Left ventricle myocardium inferior (tissue), 1 donor: ENCODE measurements around the gene DOCK8. TPM values are rescaled to one million over a fixed set of nuclear protein-coding genes. Genes with fewer than 3 reads are reported as not detected.
A peak's percentile ranks its signal among the peaks of the same experiment; 100 is the strongest.
"Not testable (repeated sequence)": the region's sequence is repeated elsewhere in the genome, so short reads cannot be mapped to it uniquely, and the experiment has no call there.

Source experiments
- DNase-seq: peaks from one replicate; pipeline ENCODE4 v3.0.0-alpha.2; 2020
- H3K27ac ChIP-seq: fragments of 200-600 bp; replicated peaks from 2 replicates; pipeline ENCODE4 v1.8.0; 2021
- H3K27me3 ChIP-seq: fragments of 200-600 bp; 2 replicates; pipeline ENCODE4 v1.8.0; 2021; ENCODE audit warnings: low read depth
- H3K36me3 ChIP-seq: fragments of 200-600 bp; 2 replicates; pipeline ENCODE4 v1.8.0; 2021
- H3K4me1 ChIP-seq: fragments of 200-600 bp; 2 replicates; pipeline ENCODE4 v1.8.0; 2021
- H3K4me3 ChIP-seq: fragments of 200-600 bp; 2 replicates; pipeline ENCODE4 v1.8.0; 2021; ENCODE audit warnings: mild to moderate bottlenecking, moderate library complexity
- H3K9me3 ChIP-seq: fragments of 200-600 bp; replicated peaks from 2 replicates; pipeline ENCODE4 v1.8.0; 2021
- intact Hi-C: fragments of 100-400 bp; cut with micrococcal nuclease; formaldehyde crosslinking; loops from one replicate; pipeline ENCODE4 v1.11.0; 2022
- long read RNA-seq: library from polyadenylated mRNA; unstranded; transcript quantifications from one replicate; pipeline ENCODE4 v2.0.0, GENCODE V29; 2021
- total RNA-seq: library from RNA; stranded (reverse); fragmentation: NEBNext Ultra II Directional; extraction: Animal tissue kit (Norgen Biotek cat#: 25700); gene quantifications from one replicate; pipeline ENCODE4 v1.2.1, GENCODE V29; 2021
- TF ChIP-seq, protein P1 (sequence below): fragments of 200-600 bp; IDR thresholded peaks from 2 replicates; pipeline ENCODE4 v1.8.0; 2021; ENCODE audit warnings: antibody characterized with exemption, mild to moderate bottlenecking, borderline replicate concordance
- donor health status: DM: no; HTN: yes; CAD: no; lungs with severe emphysema.

Gene DOCK8
- 3.7 TPM for total RNA-seq
- long read RNA-seq, partial matches to known transcripts = 2 of 2 reads
- long read RNA-seq, other reads (novel, unspliced or antisense) = 0 of 2 reads

DNA sequence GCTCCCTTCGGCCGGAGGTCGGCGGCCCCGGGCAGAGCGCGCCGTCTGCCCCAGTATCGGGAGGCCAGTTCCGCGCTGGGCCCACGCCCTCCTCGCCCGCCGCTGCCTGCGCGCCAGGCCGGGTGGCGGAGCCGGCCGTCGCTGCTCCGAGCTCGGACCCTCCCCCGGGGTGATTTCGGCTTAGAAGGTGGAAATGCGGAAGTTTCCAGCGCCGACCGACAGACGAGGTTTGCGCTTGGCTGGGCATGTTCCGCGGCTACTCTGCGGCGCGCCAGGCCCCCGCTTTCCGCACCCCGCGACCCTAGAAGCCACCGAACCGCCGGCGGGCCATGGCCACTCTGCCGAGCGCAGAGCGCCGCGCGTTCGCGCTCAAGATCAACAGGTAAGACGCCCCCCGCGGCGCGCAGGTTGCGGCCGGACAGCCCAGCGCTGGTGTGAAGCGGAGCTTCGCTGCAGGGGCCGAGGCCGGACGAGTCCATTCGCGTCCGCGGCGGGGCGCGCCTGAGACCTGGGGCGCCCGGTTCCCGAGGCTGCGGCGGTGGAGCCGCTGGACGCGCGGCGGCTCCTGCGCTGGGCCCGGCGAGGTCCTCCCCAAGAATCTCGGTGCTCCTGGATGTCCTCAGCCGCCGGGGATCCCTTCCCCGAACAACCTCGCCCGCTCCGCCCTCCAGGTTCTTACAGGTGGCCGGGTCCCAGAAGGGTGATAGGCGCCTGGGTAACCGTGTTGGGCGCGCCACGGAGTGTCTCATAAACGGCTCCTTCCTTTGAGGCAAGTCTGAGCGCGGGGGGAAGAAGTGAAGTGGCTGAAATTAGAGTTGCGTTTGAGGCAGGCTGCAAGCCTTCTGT is at the start of gene DOCK8:
Gene DOCK8 (plus strand): TSS at position 218 of the 846 bp plus-strand sequence. CDS start 112 bp downstream, at position 330.
- Histone ChIP-seq H3K9me3 (no peaks in the 10 kb centered on the region), H3K4me3 (peak within 1 kb of the TSS; percentile 68), H3K36me3 (no peaks in the 10 kb centered on the region), H3K4me1 (peaks cover 29% of the 10 kb centered on the region), H3K27me3 (peaks cover 68% of the 10 kb centered on the region), H3K27ac (peak within 1 kb of the TSS; percentile 82)
- TF ChIP-seq, protein P1, sequence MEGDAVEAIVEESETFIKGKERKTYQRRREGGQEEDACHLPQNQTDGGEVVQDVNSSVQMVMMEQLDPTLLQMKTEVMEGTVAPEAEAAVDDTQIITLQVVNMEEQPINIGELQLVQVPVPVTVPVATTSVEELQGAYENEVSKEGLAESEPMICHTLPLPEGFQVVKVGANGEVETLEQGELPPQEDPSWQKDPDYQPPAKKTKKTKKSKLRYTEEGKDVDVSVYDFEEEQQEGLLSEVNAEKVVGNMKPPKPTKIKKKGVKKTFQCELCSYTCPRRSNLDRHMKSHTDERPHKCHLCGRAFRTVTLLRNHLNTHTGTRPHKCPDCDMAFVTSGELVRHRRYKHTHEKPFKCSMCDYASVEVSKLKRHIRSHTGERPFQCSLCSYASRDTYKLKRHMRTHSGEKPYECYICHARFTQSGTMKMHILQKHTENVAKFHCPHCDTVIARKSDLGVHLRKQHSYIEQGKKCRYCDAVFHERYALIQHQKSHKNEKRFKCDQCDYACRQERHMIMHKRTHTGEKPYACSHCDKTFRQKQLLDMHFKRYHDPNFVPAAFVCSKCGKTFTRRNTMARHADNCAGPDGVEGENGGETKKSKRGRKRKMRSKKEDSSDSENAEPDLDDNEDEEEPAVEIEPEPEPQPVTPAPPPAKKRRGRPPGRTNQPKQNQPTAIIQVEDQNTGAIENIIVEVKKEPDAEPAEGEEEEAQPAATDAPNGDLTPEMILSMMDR = peak; percentile 46
- DNase-seq = peak; percentile 68
- intact Hi-C loops = no loop called here

DNA sequence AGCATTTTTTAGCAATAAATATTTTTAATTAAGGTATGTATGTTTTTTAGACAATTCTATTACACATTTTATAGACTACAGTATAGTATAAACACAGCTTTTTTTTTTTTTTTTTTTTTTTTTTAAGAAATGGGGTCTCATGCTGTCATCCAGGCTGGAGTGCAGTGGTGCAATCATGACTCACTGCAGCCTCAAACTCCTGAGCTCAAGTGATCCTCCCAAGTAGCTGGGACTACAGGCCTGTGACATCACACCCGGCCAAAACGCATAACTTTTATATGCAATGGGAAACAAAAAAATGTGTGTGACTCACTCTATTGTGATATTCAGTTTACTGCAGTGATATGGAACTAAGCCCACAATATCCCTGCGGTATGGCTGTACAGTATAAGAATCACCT is 44.9 kb upstream of the DOCK8 start:
- H3K27ac ChIP-seq, H3K27me3 ChIP-seq, H3K36me3 ChIP-seq, intact Hi-C loops, H3K9me3 ChIP-seq, DNase-seq, H3K4me3 ChIP-seq, H3K4me1 ChIP-seq: not testable (repeated sequence)

DNA sequence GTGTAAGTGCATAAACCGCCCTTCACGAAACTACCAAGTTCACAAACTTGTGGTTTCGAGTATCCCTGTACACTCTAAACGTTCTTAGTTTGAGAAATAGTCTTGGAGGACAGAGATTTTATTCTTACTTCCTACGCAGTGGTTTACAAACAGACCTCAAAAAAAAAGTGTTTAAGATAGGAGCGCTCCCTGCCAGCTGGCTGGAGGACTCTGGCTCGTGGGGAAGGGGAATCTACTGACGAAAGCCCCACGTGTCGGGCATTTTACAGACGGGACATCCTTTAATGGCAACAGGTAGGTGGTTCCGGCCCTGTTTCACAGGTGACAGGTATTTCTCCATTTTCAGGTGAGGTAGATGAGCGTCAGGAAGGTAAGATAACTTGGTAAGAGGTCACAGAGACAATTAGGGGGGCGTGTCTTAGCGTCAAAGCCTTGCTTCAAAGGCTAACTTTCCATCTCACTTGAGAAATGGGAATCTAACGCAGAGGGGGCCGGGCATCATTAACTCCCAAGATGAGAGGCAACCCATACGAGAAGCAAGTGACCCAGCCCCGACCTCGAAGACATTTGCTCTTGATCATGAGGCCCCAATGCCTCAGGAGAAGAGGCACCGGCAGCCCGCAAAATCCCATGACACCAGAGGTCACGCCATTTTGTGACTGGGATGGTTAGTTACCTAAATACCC is 36.4 kb upstream of the DOCK8 start:
- Histone ChIP-seq H3K4me3 (peak overlapping the region; percentile 48), H3K27ac (peak overlapping the region; percentile 30)
- H3K27me3 ChIP-seq, H3K4me1 ChIP-seq, H3K9me3 ChIP-seq, H3K36me3 ChIP-seq, DNase-seq, intact Hi-C loops: not testable (repeated sequence)

DNA sequence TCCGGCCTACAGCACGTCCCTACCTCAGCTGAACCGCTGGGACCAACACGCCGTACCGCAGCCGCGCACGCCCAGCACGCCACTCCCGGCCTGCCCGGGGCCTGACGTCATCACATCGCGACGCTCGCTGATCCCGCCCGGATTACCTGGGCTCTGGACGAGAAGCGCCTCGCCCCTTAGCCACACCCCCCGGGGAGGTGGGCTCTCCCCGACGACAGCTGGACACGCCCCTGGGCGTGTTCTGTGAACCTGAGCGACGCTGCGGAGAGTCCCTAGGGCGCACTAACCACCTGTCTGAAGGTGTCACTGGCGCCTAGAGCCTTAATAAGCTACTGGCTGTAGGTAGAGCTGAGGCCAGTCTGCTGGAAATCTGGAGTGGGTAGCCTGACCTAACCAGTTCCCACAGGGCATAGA is 35.7 kb upstream of the DOCK8 start, which contains the start of gene ZNG1A:
Gene ZNG1A (minus strand): TSS at position 87 of the 414 bp plus-strand sequence. CDS start 87 bp downstream, outside the sequence.
- H3K4me1 ChIP-seq, intact Hi-C loops, H3K36me3 ChIP-seq, H3K9me3 ChIP-seq, DNase-seq, H3K27me3 ChIP-seq: not testable (repeated sequence)
- peak within 1 kb of the TSS; percentile 56 for H3K4me3 ChIP-seq
- peak within 1 kb of the TSS; percentile 36 for H3K27ac ChIP-seq

DNA sequence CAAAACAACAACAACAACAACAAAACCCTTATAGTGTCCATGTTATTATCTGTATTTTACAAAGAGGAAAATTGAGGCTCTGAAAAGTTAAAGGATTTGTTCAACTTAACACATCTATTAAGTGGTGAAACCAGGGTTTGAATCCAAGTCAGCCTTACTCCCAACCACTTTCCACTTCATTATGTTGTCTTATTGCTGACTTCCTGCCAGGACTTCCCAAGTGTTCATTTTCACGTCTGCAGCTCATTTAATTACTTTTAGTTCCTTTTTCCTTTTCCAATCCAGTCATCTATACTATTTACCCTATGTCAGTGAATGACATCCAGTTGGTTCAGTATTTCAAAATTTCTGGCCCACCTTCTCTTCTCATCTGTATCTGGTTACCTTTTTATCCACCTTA is 15.1 kb upstream of the DOCK8 start:
- H3K36me3 ChIP-seq, H3K27me3 ChIP-seq, intact Hi-C loops, H3K27ac ChIP-seq, H3K4me1 ChIP-seq, H3K4me3 ChIP-seq, H3K9me3 ChIP-seq, DNase-seq: not testable (repeated sequence)

DNA sequence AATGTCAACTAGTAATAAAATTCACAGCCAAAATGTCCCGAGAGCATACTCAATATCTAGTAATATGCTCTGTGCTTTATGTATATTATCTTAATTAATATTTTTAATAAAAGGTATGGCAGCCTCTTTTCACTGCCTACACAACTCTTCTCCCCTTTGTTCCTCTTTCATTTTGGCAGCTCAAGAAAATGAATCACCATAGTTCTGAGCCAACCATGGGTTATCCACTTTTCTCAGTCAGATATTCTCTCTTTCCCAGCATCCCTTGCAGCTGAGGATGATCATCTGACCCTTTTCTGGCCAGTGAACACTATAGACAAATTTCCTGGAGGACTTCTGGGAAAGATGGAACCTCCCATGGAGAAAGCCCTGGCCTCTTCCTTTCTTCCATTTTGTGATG is 8.2 kb upstream of the DOCK8 start:
- Histone ChIP-seq H3K4me3 (no peak overlapping the region), H3K4me1 (peaks cover 4% of the 10 kb centered on the region), H3K36me3 (no peaks in the 10 kb centered on the region), H3K27ac (no peak overlapping the region), H3K27me3 (peaks cover 12% of the 10 kb centered on the region), H3K9me3 (no peaks in the 10 kb centered on the region)
- intact Hi-C loops = no loop called here
- TF ChIP-seq, protein P1 = no peak
- no peak for DNase-seq

DNA sequence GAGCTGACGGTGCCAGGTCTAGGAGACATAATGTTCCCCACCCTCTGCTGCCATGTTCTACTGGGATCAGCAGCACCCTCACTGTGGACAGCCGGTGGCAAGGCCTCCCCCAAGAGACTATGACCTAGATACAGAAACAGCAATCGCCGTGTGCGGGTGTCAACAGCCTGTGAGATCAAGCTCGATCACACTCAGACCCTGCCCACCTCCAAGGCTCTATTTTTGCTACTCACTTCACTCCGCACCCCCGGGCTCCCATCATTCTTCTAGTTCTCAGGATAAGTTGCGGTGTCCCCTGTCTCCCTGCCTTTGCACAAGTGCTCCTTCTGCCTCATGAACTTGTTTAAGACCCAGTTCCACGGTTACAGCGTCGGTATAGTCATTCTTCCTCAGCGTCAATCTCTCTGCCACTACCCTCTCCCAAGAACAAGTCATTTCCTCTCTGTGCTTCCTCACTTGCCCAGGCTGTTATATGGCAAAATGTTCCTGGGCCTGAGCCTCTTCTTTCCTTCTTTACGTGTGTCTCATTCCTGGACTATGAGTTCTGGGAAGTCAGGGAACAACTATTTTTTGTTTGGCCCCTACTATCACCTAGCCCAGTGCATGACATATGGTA is 5.4 kb upstream of the DOCK8 start:
- H3K27me3 ChIP-seq = peaks cover 23% of the 10 kb centered on the region
- peaks cover 13% of the 10 kb centered on the region for H3K4me1 ChIP-seq
- no peak for DNase-seq
- H3K36me3 ChIP-seq = no peaks in the 10 kb centered on the region
- no peak overlapping the region for H3K4me3 ChIP-seq
- intact Hi-C loops = no loop called here
- no peaks in the 10 kb centered on the region for H3K9me3 ChIP-seq
- H3K27ac ChIP-seq = no peak overlapping the region
- TF ChIP-seq, protein P1 = no peak
